RKO (cell line): ENCODE results near the gene OR52K2.
"Not testable (repeated sequence)": the region's sequence is repeated elsewhere in the genome, so short reads cannot be mapped to it uniquely, and the experiment has no call there.

Experiments used
- DNase-seq: peaks from one replicate; pipeline ENCODE4 v3.0.0-alpha.2; 2016; ENCODE audit warnings: low spot score

OR52K2 gene

GRCh38 chr11:4448995-4449394 lies at the start of gene OR52K2:
TSS of gene OR52K2 (plus strand) at chr11:4449295. CDS start at chr11:4449340, 45 bp downstream.
- DNase-seq: no peak

GRCh38 chr11:4406206-4406605 lies 42.9 kb upstream of the OR52K2 start:
- DNase-seq: not testable (repeated sequence)

- no peak for DNase-seq
Observed at GRCh38 chr11:4416306-4416705, 32.8 kb upstream of the OR52K2 start.

GRCh38 chr11:4416816-4417215 lies 32.3 kb upstream of the OR52K2 start:
- DNase-seq: no peak

GRCh38 chr11:4418403-4418802 lies 30.7 kb upstream of the OR52K2 start:
- no peak for DNase-seq

GRCh38 chr11:4430051-4430450 lies 19.0 kb upstream of the OR52K2 start:
- DNase-seq: no peak

- no peak for DNase-seq
Observed at GRCh38 chr11:4433856-4434255, 15.2 kb upstream of the OR52K2 start.

GRCh38 chr11:4436411-4436810 lies 12.7 kb upstream of the OR52K2 start:
- DNase-seq: no peak

- DNase-seq: no peak
Observed at GRCh38 chr11:4441515-4441914, 7.6 kb upstream of the OR52K2 start.

- no peak for DNase-seq
Observed at GRCh38 chr11:4443232-4443891, 5.7 kb upstream of the OR52K2 start.

GRCh38 chr11:4453118-4453517 lies 4.0 kb downstream of the OR52K2 start:
- DNase-seq: no peak

- no peak for DNase-seq
Observed at GRCh38 chr11:4454021-4454420, 4.9 kb downstream of the OR52K2 start.

GRCh38 chr11:4455419-4455818 lies 6.3 kb downstream of the OR52K2 start:
- no peak for DNase-seq

GRCh38 chr11:4459500-4459899 lies 10.4 kb downstream of the OR52K2 start:
- DNase-seq: no peak

- DNase-seq: no peak
Observed at GRCh38 chr11:4460151-4460550, 11.1 kb downstream of the OR52K2 start.

GRCh38 chr11:4464216-4465159 lies 15.4 kb downstream of the OR52K2 start:
- DNase-seq: no peak

- DNase-seq: no peak
Observed at GRCh38 chr11:4465407-4465806, 16.3 kb downstream of the OR52K2 start.

GRCh38 chr11:4466131-4466870 lies 17.2 kb downstream of the OR52K2 start:
- DNase-seq: no peak

- DNase-seq: no peak
Observed at GRCh38 chr11:4466871-4467442, 17.9 kb downstream of the OR52K2 start.

- DNase-seq: no peak
Observed at GRCh38 chr11:4467811-4468606, 18.9 kb downstream of the OR52K2 start.

GRCh38 chr11:4479644-4480043 lies 30.5 kb downstream of the OR52K2 start:
- no peak for DNase-seq
